HFF-Myc (cell line): Measurements from ENCODE around the gene RIPK3.
"Not testable (repeated sequence)": the region's sequence is repeated elsewhere in the genome, so short reads cannot be mapped to it uniquely, and the experiment has no call there.

Experiments used
- DNase-seq: peaks from one replicate; pipeline ENCODE4 v3.0.0-alpha.2; 2011; ENCODE audit warnings: low read depth; ENCODE audit errors: extremely low read depth
- H3K4me3 ChIP-seq: replicated peaks from 2 replicates; pipeline ENCODE4 v1.5.1; 2011; ENCODE audit warnings: low read depth, mild to moderate bottlenecking, control low read depth, low read length
- CTCF ChIP-seq: IDR thresholded peaks from 2 replicates; pipeline ENCODE4 v1.5.1; 2012; ENCODE audit warnings: mild to moderate bottlenecking, low read depth, low read length, control low read depth; ENCODE audit errors: missing control alignments

RIPK3 gene

GRCh38 chr14:24339284-24340151, at the start of gene RIPK3:
Gene RIPK3 (minus strand): TSS chr14:24339991. CDS start chr14:24339826, 165 bp downstream.
- no peak for TF ChIP-seq CTCF
- 0 out of 2 replicates have a peak within 1 kb of the TSS, but pooled peaks have one; percentile 9 for H3K4me3 ChIP-seq
- DNase-seq: no peak

GRCh38 chr14:24389226-24389848, 49.5 kb upstream of the RIPK3 start:
- TF ChIP-seq CTCF: no peak
- DNase-seq: no peak
- H3K4me3 ChIP-seq: no peak overlapping the region

- DNase-seq: no peak
- no peak overlapping the region for H3K4me3 ChIP-seq
- no peak for TF ChIP-seq CTCF
Observed at GRCh38 chr14:24388474-24389179, 48.8 kb upstream of the RIPK3 start.

- H3K4me3 ChIP-seq, DNase-seq: not testable (repeated sequence)
Observed at GRCh38 chr14:24387579-24387978, 47.8 kb upstream of the RIPK3 start.

GRCh38 chr14:24387009-24387345, 47.2 kb upstream of the RIPK3 start:
- DNase-seq: no peak
- no peak for TF ChIP-seq CTCF

GRCh38 chr14:24385524-24385923, 45.7 kb upstream of the RIPK3 start:
- no peak for DNase-seq
- H3K4me3 ChIP-seq: no peak overlapping the region
- TF ChIP-seq CTCF: no peak

More at GRCh38 chr14:24387009-24387345, 47.2 kb upstream of the RIPK3 start:
- H3K4me3 ChIP-seq: no peak overlapping the region

GRCh38 chr14:24384169-24384568, 44.4 kb upstream of the RIPK3 start:
- no peak overlapping the region for H3K4me3 ChIP-seq
- no peak for TF ChIP-seq CTCF
- DNase-seq: no peak
